NCI-H2029 treated with DMSO at 0.1 percent for 48 hours (cell line): Measurements from ENCODE around the gene XXYLT1.
A peak's percentile ranks its signal among the peaks of the same experiment; 100 is the strongest.

Experiments
- DNase-seq: peaks from one replicate; lab custom pipeline; 2025; lab: John Stamatoyannopoulos, UW

The XXYLT1 gene

DNA sequence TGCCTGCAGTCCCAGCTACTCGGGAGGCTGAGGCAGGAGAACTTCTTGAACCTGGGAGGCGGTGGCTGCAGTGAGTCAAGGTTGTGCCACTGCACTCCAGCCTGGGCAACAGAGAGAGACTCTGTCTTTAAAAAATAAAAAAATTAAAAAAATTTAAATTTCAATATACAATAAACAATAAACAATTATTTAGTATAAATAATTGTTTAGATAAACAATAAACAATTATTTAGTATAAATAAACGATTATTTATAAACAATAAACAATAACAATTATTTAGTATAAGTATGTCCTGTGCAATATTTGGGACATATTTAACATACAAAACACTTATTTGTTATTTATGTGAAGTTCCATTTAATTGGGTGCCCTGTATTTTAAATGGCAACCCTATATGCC lies 119.6 kb downstream of the XXYLT1 start:
- DNase-seq: no peak

GRCh38 chr3:195150181-195151118 lies 120.5 kb downstream of the XXYLT1 start:
- DNase-seq: peak; percentile 84

DNA sequence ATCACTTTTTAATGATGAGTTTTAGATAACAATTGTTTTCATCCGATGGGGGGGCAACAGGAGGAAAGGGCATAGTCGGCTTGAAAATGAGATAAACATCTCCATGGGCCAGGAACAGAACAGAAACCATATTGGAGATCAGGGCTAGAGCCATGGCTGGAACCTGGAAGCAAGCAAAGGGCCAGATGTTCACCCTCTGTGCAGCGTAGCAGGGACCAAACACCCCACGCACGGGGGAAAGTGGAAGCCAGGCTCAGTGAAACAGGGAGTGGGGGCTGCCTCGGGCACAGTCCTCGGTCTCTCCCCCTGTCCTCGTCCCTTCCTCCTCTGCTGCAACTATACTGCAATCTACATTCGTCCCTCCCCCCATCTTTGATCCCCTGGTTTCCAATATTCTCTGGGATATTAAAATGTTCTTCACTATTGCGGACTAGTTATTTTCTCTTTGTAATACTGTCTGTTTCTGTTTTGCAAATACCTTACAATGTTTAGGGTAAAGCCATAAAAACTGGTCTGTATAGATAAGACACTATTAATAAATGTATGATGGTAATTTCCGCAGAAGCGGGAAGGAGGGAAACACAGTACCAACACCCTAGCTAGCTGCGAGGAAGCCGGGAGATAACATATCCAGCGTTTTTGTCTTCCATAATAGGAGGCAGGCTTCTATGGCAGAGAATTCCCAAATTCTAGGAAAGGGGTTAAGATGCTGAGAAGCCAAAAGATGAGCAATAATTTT lies 121.5 kb downstream of the XXYLT1 start:
- no peak for DNase-seq

DNA sequence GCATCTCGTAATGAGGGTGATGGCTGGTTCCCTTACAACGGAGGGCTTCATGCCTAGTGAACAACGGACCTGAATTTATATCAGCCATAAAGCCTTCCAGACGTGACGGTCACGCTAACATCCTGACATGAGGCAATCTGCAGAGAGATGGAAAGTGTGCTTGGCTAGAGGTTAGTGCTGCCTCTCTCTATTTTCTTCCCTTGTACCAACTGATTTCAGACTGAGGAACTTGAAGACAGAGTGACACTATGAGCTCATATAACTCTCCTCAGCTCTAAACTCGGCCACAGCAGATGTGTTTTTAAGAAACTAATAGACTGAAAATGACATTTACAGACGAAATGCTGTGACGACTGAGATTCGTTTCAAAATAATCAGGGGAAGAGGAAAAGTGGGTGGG lies 122.4 kb downstream of the XXYLT1 start:
- DNase-seq: no peak

DNA sequence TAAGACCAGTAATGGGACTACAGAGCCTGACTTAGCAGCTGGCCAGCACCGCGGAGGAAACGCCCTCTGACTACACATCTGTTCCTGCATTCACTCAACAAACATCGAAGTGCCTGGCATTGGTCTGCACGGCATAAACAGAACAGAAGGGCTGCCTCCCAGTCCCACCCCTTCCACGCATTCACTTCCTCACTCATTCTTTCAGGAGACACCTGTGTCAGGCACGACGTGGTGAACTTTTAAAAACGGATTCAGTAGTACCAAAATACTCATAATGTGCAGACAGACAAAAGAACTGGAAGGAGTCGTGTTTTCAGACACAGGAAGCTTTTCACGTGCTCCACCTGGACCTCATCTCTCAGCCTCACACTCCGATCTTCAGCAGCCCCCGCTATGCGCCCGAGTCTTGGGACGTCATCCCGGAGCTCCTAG lies 123.3 kb downstream of the XXYLT1 start:
- DNase-seq: no peak

DNA sequence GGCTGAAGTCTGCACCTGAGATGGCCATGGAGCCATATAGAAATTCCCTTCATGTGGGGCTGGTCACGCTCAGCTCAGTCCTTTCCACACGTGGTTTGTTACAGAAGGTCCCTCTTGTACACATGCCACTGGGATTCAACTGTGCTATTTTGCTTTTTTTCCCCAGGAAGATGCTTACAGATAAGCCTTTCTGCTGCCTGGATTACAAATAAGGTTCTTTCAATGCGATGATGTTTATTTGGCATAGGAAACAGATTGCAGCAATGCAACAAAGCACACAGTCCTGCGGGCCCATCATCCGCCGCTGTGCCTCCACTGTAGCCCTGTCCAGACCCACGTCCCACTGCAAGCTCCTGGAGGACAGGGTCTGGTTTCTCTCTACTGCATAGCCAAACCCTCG lies 124.8 kb downstream of the XXYLT1 start:
- DNase-seq: no peak

DNA sequence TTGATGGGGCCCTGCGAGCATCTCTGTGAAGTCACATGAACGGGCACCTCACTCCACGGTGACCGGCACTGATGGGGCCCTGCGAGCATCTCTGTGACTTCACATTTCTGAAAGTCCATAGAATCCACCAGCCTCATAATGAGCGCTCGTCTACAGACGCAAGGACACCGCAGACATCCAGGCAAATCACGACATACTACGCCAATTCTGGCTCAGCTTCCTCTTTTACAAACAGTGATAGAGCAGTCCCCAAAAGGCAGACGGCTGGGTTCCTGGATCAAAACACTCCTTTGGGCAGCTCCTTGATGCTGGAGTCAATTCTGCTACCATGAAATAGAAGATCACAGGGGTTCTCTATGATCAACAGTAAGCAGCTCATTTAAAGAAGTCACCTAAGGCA lies 125.4 kb downstream of the XXYLT1 start:
- no peak for DNase-seq

GRCh38 chr3:195143221-195143620 lies 127.7 kb downstream of the XXYLT1 start:
- no peak for DNase-seq

DNA sequence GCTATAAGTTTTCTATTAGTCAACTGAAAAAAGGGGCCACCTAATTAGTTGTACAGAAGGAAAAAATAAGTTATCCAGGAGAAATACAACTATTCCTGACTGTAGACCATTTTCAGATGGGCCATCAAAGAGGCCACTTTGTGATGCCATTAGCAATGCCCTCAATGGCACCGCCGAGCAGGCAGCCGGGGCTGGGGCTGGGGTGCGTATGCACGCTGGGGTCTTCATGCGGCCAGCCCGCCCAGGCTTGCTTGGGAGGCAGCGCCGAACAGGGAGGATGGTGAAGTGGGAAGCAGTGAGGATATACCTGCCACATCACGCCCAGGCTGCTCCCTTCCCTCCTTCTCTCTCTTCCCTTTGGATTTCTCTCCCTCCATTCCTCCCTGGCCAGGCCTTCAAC lies 128.4 kb downstream of the XXYLT1 start:
- no peak for DNase-seq

DNA sequence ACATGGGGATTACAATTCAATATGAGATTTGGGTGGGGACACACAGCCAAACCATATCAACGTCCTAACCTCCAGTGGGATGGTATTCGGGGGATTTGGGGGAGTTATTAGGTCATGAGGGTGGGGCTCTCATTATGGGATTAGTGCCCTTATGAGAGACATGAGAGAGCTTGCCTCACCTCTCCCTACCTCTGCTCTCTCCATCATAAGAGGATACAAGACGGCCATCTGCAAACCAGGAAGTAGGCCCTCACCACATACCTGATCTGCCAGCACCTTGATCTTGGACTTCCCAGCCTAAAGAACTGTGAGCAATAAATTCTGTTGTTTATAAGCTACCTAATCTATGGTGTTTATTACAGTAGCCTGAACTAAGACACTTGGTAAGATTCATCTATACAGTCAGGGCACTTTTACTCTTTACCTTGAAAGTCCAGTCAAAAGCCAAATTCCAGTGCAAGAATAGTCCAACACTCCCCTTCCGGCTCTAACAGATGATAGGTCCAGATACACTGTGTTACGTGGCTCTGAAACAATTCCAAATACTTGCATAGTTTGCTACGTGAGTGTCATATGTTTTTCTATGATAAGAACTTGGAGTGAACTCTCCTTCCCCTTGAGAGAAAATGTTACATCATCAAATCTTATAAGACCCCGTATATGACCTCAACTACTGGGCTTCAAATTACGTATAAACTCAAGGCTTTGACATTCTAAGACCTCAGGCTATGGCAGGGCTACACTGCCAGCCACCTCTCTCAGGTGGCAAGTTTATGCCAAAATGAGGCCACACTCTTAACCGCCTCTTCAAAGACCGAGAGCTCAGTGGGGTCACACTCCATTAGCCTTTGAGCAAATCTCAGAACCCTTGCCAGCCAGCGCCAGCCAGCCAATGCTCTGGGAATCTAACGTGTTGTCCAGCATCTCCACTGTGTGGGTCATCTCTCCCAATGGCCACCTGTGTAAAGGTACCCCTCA lies 129.9 kb downstream of the XXYLT1 start:
- DNase-seq: no peak

DNA sequence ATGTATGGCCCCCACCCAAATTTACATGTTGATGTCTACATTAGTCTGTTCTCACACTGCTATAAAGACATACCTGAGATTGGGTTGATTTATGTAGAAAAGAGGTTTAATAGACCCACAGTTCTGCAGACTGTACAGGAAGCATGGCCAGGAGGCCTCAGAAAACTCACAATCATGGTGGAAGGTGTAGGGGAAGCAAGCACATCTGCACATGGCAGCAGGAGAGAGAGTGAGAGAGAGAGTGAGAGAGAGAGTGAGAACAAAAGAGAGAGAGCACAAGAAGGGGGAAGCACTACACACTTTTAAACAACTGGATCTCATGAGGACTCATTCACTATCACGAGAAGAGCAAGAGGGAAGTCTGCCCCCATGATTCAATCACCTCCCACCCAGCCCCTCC lies 130.5 kb downstream of the XXYLT1 start:
- no peak for DNase-seq

GRCh38 chr3:195139876-195140240 lies 131.1 kb downstream of the XXYLT1 start:
- DNase-seq: no peak

- no peak for DNase-seq
Observed at GRCh38 chr3:195139091-195139875, 131.7 kb downstream of the XXYLT1 start.

DNA sequence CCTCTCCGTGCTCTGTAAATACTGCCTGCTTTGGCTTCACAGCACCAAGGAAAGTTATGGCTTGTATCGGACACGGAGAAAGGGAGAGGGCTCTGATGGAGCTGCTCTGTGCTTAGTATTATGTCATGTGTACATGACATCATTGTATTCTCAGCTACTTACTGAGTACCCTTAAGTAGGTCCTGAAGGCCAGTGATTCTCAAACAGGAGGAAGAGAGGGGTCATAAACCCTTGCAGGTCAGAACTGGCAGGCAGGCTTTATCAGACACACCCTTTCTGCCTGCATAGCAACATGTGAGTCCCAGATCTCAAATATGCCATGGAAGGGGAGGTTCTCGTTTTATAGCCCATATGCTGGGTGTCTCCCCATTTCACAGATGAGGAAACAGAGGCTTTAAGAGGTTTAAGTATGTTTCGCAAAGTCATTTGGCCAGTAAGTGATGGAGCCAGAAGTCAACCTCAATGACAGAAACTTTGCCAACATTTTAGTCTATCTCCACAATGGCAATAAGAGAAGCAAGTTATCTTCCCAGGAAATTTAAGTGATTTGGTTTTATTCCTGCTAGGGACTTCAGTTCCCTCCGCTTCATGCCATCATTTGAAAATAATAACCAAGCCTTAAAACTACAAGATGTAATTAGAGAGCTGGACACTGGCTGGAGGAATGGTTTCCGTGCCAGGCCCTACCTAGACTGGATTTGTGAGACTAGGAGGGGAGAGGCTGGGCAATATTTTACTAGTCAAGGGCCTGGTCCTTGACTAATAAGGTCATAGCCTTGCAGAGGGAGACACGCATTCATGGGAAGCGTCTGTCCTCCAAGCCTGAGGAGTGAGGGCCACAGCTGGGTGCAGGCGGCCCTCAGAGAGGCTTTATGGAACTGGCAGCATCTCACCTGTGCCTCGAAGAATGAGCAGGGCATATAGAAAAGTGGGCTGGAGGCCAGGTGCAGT lies 133.0 kb downstream of the XXYLT1 start:
- DNase-seq: no peak

GRCh38 chr3:195135917-195136316 lies 135.0 kb downstream of the XXYLT1 start:
- DNase-seq: no peak

GRCh38 chr3:195134431-195134830 lies 136.5 kb downstream of the XXYLT1 start:
- DNase-seq: no peak

DNA sequence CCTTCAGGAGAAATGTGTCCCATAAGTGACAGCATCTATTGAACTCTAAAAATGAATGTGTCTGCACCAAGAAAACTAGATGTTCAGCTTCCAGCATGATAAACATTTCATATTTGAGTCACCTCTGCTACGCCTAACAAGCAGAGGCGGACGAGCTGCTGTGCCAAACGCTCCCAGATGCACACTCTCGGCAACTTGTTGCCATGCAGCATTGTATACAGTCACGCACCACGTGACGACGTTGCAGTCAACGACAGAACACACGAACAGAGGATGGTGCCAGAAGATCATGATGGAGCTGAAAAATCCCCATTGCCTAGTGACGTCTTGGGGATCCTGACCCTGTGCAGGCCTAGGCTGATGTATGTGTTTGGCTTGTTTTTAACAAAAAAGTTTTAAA lies 137.5 kb downstream of the XXYLT1 start:
- DNase-seq: no peak

- DNase-seq: no peak
Observed at GRCh38 chr3:195133013-195133412, 137.9 kb downstream of the XXYLT1 start.

- DNase-seq: no peak
Observed at GRCh38 chr3:195131176-195131575, 139.8 kb downstream of the XXYLT1 start.
